Activated T-helper 1 cell treated with anti-CD3 and anti-CD28 coated beads, Interleukin-12 subunit alpha, Interleukin-12 subunit beta, Interleukin-2, Interleukin-4 antibody, amounts not matched to agents 30 ng/mL and 10 ng/mL and 1 ng/mL, durations not matched to agents 14 hours and 24 hours and 36 hours (primary cell): ENCODE results near the gene AKR1E2. TPM values are rescaled to one million over a fixed set of nuclear protein-coding genes. Genes with fewer than 3 reads are reported as not detected.

Experiments used
- DNase-seq: peaks from one replicate; pipeline ENCODE4 v3.0.0; 2021; ENCODE audit warnings: low spot score
- H3K27ac Mint-ChIP-seq: one replicate; pipeline ENCODE4 v1.8.0; 2021; ENCODE audit warnings: mild to moderate bottlenecking, mixed read lengths
- H3K27me3 Mint-ChIP-seq: one replicate; pipeline ENCODE4 v1.8.0; 2022; ENCODE audit warnings: mild to moderate bottlenecking, moderate library complexity, mixed read lengths; ENCODE audit not compliant: insufficient read depth
- H3K36me3 Mint-ChIP-seq: one replicate; pipeline ENCODE4 v1.8.0; 2021; ENCODE audit warnings: low read depth, mixed read lengths
- H3K4me1 Mint-ChIP-seq: one replicate; pipeline ENCODE4 v1.8.0; 2021; ENCODE audit warnings: low read depth, mixed read lengths
- H3K4me3 Mint-ChIP-seq: one replicate; pipeline ENCODE4 v1.8.0; 2021; ENCODE audit warnings: mild to moderate bottlenecking, moderate library complexity, mixed read lengths
- H3K9me3 Mint-ChIP-seq: one replicate; pipeline ENCODE4 v1.8.0; 2021; ENCODE audit warnings: mixed read lengths
- intact Hi-C: fragments of 100-400 bp; cut with micrococcal nuclease; formaldehyde crosslinking; loops from one replicate; pipeline ENCODE4 v1.15.1; 2024
- total RNA-seq: library from RNA; stranded (reverse); gene quantifications from 2 replicates; pipeline ENCODE4 v1.2.3, GENCODE V29; 2022

The AKR1E2 gene
- total RNA-seq, 1 donor from 2014 or later = 6.6 TPM

- Mint-ChIP-seq H3K27ac (no peak overlapping the region), H3K9me3 (no peaks in the 10 kb centered on the region), H3K4me3 (no peak overlapping the region), H3K36me3 (no peaks in the 10 kb centered on the region), H3K27me3 (no peaks in the 10 kb centered on the region), H3K4me1 (no peaks in the 10 kb centered on the region)
- intact Hi-C loops = no loop called here
- DNase-seq = no peak
Measured at GRCh38 chr10:4892681-4893080, 66.7 kb downstream of the AKR1E2 start.

DNA sequence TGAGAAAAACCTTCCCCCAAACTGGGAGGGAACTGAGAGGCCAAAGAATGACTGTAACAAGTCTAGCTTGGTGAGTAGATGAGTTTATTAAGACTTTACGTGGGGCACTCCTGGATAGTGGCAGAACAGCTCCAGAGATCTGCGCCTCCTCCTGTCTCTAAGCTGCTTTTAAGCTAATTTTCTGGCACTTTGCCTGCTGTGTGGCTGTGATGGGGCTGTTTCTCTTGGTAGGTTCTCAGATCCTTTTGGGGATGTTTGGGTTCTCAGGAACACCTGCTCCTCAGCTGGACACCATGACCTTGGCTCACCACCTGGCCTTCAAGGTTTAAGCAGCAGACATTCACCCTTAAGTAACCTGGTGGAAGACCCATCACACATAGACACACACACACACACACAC is 68.3 kb downstream of the AKR1E2 start:
- H3K27ac Mint-ChIP-seq = no peak overlapping the region
- H3K36me3 Mint-ChIP-seq = no peaks in the 10 kb centered on the region
- H3K4me3 Mint-ChIP-seq = no peak overlapping the region
- H3K9me3 Mint-ChIP-seq = no peaks in the 10 kb centered on the region
- H3K27me3 Mint-ChIP-seq = no peaks in the 10 kb centered on the region
- no peaks in the 10 kb centered on the region for H3K4me1 Mint-ChIP-seq
- intact Hi-C loops = no loop called here
- no peak for DNase-seq

Other genes starting within 250 kb of the AKR1E2 start
- 0.29 and 0.37 TPM in 2 replicates for gene AKR1C1, start 137.2 kb downstream of the AKR1E2 start, total RNA-seq
- not detected in 2 replicates for gene AKR1C2, start 177.7 kb downstream of the AKR1E2 start, total RNA-seq